Cardiac fibroblast (primary cell): ENCODE results near the gene GPR75.

Experiments
- DNase-seq, 2 donors: peaks; one replicate each; pipeline versions ENCODE4 v3.0.0 to v3.0.0-alpha.2; 2010; ENCODE audit warnings: low read depth in 2 of 2
- H3K4me3 ChIP-seq, 2 donors: replicated peaks in 1 of 2; 1 replicate in 1 of 2; 2 replicates in 1 of 2; pipeline ENCODE4 v1.5.1; 2011; ENCODE audit warnings: low read depth in 2 of 2, low read length in 2 of 2, mild to moderate bottlenecking in 2 of 2, moderate library complexity in 1 of 2
- CTCF ChIP-seq: IDR thresholded peaks from one replicate; pipeline ENCODE4 v1.5.1; 2011; ENCODE audit warnings: low read depth, mild to moderate bottlenecking, low read length, inconsistent platforms

Gene GPR75

GRCh38 chr2:53886406-53887280 lies 26.9 kb upstream of the GPR75 start:
- H3K4me3 ChIP-seq = no peak overlapping the region
- no peak for TF ChIP-seq CTCF
- DNase-seq = no peak

GRCh38 chr2:53884883-53885282 lies 25.1 kb upstream of the GPR75 start:
- no peak for DNase-seq
- no peak overlapping the region for H3K4me3 ChIP-seq
- no peak for TF ChIP-seq CTCF

- H3K4me3 ChIP-seq = no peak overlapping the region
- no peak for DNase-seq
- no peak for TF ChIP-seq CTCF
Measured at GRCh38 chr2:53881986-53882385, 22.2 kb upstream of the GPR75 start.

- no peak for DNase-seq
- no peak for TF ChIP-seq CTCF
Measured at GRCh38 chr2:53881360-53881759, 21.6 kb upstream of the GPR75 start.

GRCh38 chr2:53880756-53881155 lies 21.0 kb upstream of the GPR75 start:
- DNase-seq = peak; percentile 59 to 76
- H3K4me3 ChIP-seq = no peak overlapping the region
- TF ChIP-seq CTCF = no peak

More at GRCh38 chr2:53881360-53881759, 21.6 kb upstream of the GPR75 start:
- no peak overlapping the region for H3K4me3 ChIP-seq

GRCh38 chr2:53877556-53877955 lies 17.8 kb upstream of the GPR75 start:
- H3K4me3 ChIP-seq = no peak overlapping the region
- DNase-seq = peak in 1 of 2 donors; percentile 57
- no peak for TF ChIP-seq CTCF
